MM.1S (cell line): ENCODE results near the gene ABHD17B.

Source experiments
- EZH2 ChIP-seq: fragments of 300-600 bp; sonication (generic); optimal IDR thresholded peaks from 2 replicates; pipeline ENCODE3; 2017; ENCODE audit warnings: low read depth, mild to moderate bottlenecking, antibody characterized with exemption, low read length, mixed read lengths
- EZH2phosphoT487 ChIP-seq: fragments of 300-600 bp; sonication (generic); IDR thresholded peaks from 2 replicates; pipeline ENCODE4 v1.6.1; 2018; ENCODE audit warnings: antibody characterized with exemption, low read length
- TF ChIP-seq, protein P1 (sequence below): fragments of 300-600 bp; sonication (generic); IDR thresholded peaks from 2 replicates; pipeline ENCODE4 v1.5.1; 2016; ENCODE audit warnings: antibody characterized with exemption, low read length, mixed read lengths

DNA sequence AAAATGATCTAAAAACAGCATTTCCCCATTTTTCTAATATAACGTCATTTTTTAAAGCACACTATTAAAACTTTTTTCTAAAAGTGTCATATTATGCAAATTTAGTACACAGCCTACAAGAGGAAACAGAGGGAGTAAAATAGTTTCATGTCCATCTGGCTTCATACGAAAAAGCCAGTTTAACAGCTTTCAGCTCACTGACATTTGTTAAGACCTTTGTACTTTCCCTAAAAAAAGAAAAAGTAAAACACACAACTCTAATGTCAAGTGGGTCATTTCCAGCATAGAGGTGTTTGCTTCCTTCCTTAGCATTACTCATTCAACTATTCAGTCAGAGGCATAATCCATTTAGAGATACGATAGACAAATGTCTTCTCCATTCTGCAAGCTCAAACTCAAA is 49.4 kb downstream of the ABHD17B start:
- TF ChIP-seq, protein P1, sequence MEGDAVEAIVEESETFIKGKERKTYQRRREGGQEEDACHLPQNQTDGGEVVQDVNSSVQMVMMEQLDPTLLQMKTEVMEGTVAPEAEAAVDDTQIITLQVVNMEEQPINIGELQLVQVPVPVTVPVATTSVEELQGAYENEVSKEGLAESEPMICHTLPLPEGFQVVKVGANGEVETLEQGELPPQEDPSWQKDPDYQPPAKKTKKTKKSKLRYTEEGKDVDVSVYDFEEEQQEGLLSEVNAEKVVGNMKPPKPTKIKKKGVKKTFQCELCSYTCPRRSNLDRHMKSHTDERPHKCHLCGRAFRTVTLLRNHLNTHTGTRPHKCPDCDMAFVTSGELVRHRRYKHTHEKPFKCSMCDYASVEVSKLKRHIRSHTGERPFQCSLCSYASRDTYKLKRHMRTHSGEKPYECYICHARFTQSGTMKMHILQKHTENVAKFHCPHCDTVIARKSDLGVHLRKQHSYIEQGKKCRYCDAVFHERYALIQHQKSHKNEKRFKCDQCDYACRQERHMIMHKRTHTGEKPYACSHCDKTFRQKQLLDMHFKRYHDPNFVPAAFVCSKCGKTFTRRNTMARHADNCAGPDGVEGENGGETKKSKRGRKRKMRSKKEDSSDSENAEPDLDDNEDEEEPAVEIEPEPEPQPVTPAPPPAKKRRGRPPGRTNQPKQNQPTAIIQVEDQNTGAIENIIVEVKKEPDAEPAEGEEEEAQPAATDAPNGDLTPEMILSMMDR: no peak
- TF ChIP-seq EZH2: no peak
- no peak for TF ChIP-seq EZH2phosphoT487
